Esophagus squamous epithelium (tissue), 5 donors: ENCODE results near the gene EPAS1. TPM values are rescaled to one million over a fixed set of nuclear protein-coding genes. Genes with fewer than 3 reads are reported as not detected.

ENCODE experiments used
- DNase-seq: peaks from one replicate; lab custom pipeline; 2025; lab: John Stamatoyannopoulos, UW
- H3K27ac ChIP-seq, 4 donors: fragments of 200-600 bp; sonication (generic); one replicate each; pipeline ENCODE4 v1.5.1; 2016 to 2019; ENCODE audit warnings: mild to moderate bottlenecking in 1 of 4
- H3K27me3 ChIP-seq, 4 donors: fragments of 200-600 bp; sonication (generic); 1 replicate in 3 of 4; 2 replicates in 1 of 4; pipeline versions ENCODE4 v1.5.1 to v1.6.0; 2017 to 2021; ENCODE audit warnings: antibody characterized with exemption in 1 of 4
- H3K36me3 ChIP-seq, 3 donors: fragments of 200-600 bp; sonication (generic); one replicate each; pipeline ENCODE4 v1.5.1; 2016 to 2019
- H3K4me1 ChIP-seq, 3 donors: fragments of 200-600 bp; sonication (generic); one replicate each; pipeline ENCODE4 v1.5.1; 2017 to 2019
- H3K4me3 ChIP-seq, 4 donors: fragments of 200-600 bp; sonication (generic); 1 replicate in 3 of 4; 2 replicates in 1 of 4; pipeline ENCODE4 v1.5.1; 2016 to 2019; ENCODE audit warnings: mild to moderate bottlenecking in 2 of 4, moderate library complexity in 1 of 4
- H3K9me3 ChIP-seq, 3 donors: fragments of 200-600 bp; sonication (generic); one replicate each; pipeline ENCODE4 v1.5.1; 2016 to 2019
- CTCF ChIP-seq, 6 experiments: fragments of 450-650 bp in 4 of 6; fragments of 200-600 bp in 2 of 6; sonication (generic) in 2 of 6; IDR thresholded peaks; one replicate each; pipeline ENCODE4 v1.5.1; 2016 to 2019; ENCODE audit warnings: antibody characterized with exemption in 6 of 6, mild to moderate bottlenecking in 4 of 6, moderate library complexity in 4 of 6
- POLR2A ChIP-seq, 4 donors: fragments of 450-650 bp; IDR thresholded peaks; one replicate each; pipeline ENCODE4 v1.6.1; 2017; ENCODE audit warnings: antibody characterized with exemption in 4 of 4, mild to moderate bottlenecking in 4 of 4, moderate library complexity in 3 of 4
- WGBS, 2 donors: methylation state at CpG; one replicate each; pipeline ENCODE4 v1.1.5; 2018; 5-methylcytosine and 5-hydroxymethylcytosine counted together
- intact Hi-C: fragments of 100-400 bp; cut with DNase I; formaldehyde crosslinking; loops from one replicate; pipeline ENCODE4 v1.15.0; 2022
- total RNA-seq, 4 donors: library from RNA; depleted of rRNA; stranded (reverse); fragments of >200 nt; gene quantifications; one replicate each; pipeline ENCODE4 v1.1.0, GENCODE V29; 2016
- donor health status: DM: yes; HTN: yes; CAD: no.

The EPAS1 gene
- total RNA-seq, 4 donors from 2014 or later = 86.7 to 151 (median 105) TPM

GRCh38 chr2:46326231-46326980 lies 29.2 kb downstream of the EPAS1 start:
- DNase-seq = no peak
- Histone ChIP-seq H3K27ac (peak overlapping the region; percentile 28 to 59 (median 50)), H3K9me3 (no peaks in the 10 kb centered on the region), H3K4me1 (peaks cover 30 to 97% (median 62%) of the 10 kb centered on the region in 3 donors), H3K27me3 (no peaks in the 10 kb centered on the region), H3K36me3 (no peaks in the 10 kb centered on the region), H3K4me3 (no peak overlapping the region)
- intact Hi-C loops = no loop called here
- 61 to 65% methylated on average over 5 to 8 of the region's 8 CpGs for WGBS, 2 donors
- TF ChIP-seq CTCF (IDR thresholded peaks at IDR 0.05) (no peak), POLR2A (IDR thresholded peaks at IDR 0.05) (no peak)

GRCh38 chr2:46327627-46328026 lies 30.4 kb downstream of the EPAS1 start:
- Histone ChIP-seq H3K9me3 (no peaks in the 10 kb centered on the region), H3K36me3 (no peaks in the 10 kb centered on the region), H3K27ac (peak overlapping the region in 3 of 4 donors; percentile 17 to 51 (median 30)), H3K4me1 (peaks cover 41 to 99% (median 69%) of the 10 kb centered on the region in 3 donors), H3K27me3 (no peaks in the 10 kb centered on the region), H3K4me3 (no peak overlapping the region)
- DNase-seq = no peak
- TF ChIP-seq POLR2A (IDR thresholded peaks at IDR 0.05) = no peak
- TF ChIP-seq CTCF (IDR thresholded peaks at IDR 0.05) = no peak
- intact Hi-C loops = no loop called here
- WGBS, 2 donors = 92 to 94% methylated on average over 3 to 4 of the region's 4 CpGs

- TF ChIP-seq CTCF (IDR thresholded peaks at IDR 0.05) (no peak), POLR2A (IDR thresholded peaks at IDR 0.05) (no peak)
- Histone ChIP-seq H3K9me3 (no peaks in the 10 kb centered on the region), H3K4me3 (no peak overlapping the region), H3K27me3 (no peaks in the 10 kb centered on the region), H3K4me1 (peaks cover 47 to 99% (median 76%) of the 10 kb centered on the region in 3 donors), H3K27ac (peak overlapping the region in 3 of 4 donors; percentile 17 to 51 (median 30)), H3K36me3 (no peaks in the 10 kb centered on the region)
- intact Hi-C loops = no loop called here
- DNase-seq = no peak
- WGBS, 2 donors = 69 to 100% methylated on average over 1 of the region's 1 CpG
Observed at GRCh38 chr2:46328291-46328690, 31.1 kb downstream of the EPAS1 start.

GRCh38 chr2:46328829-46329228 lies 31.6 kb downstream of the EPAS1 start:
- Histone ChIP-seq H3K4me1 (peaks cover 48 to 100% (median 81%) of the 10 kb centered on the region in 3 donors), H3K27ac (peak overlapping the region in 1 of 4 donors; percentile 85), H3K9me3 (no peaks in the 10 kb centered on the region), H3K27me3 (no peaks in the 10 kb centered on the region), H3K4me3 (no peak overlapping the region), H3K36me3 (no peaks in the 10 kb centered on the region)
- 94% methylated on average over 1 of the region's 1 CpG; no CpG with 5 or more reads in 1 of the 2 donors for WGBS, 2 donors
- TF ChIP-seq POLR2A (IDR thresholded peaks at IDR 0.05) = no peak
- no peak for TF ChIP-seq CTCF (IDR thresholded peaks at IDR 0.05)
- DNase-seq = no peak
- intact Hi-C loops = no loop called here

- Histone ChIP-seq H3K27me3 (no peaks in the 10 kb centered on the region), H3K27ac (peak overlapping the region in 3 of 4 donors; percentile 78 to 85 (median 80)), H3K36me3 (no peaks in the 10 kb centered on the region), H3K4me3 (no peak overlapping the region), H3K9me3 (no peaks in the 10 kb centered on the region), H3K4me1 (peaks cover 52 to 100% (median 86%) of the 10 kb centered on the region in 3 donors)
- intact Hi-C loops = no loop called here
- no peak for DNase-seq
- no peak for TF ChIP-seq CTCF (IDR thresholded peaks at IDR 0.05)
- no peak for TF ChIP-seq POLR2A (IDR thresholded peaks at IDR 0.05)
- 90 to 95% methylated on average over 5 to 13 of the region's 13 CpGs for WGBS, 2 donors
Observed at GRCh38 chr2:46329340-46329739, 32.1 kb downstream of the EPAS1 start.
